Measurements from ENCODE around the gene PIAS4.

GRCh38 chr19:3979289-3979673 is 28.3 kb upstream of the PIAS4 start:
- TF ChIP-seq GATA2 (IDR thresholded peaks at IDR 0.05; ENCODE audit: low read depth, low read length) (no peak), GATA3 (IDR thresholded peaks at IDR 0.05; ENCODE audit: low read depth, low read length) (no peak)
